Karpas-422 (cell line): ENCODE data around the gene USH2A. TPM values are rescaled to one million over a fixed set of nuclear protein-coding genes. Genes with fewer than 3 reads are reported as not detected.

Experiments used
- DNase-seq: peaks from one replicate; pipeline ENCODE4 v3.0.0-alpha.2; 2015
- H2AFZ ChIP-seq: fragments of 200-600 bp; sonication (generic); 2 replicates; pipeline ENCODE4 v1.6.1; 2014; ENCODE audit warnings: antibody characterized with exemption, low read length, mixed read lengths
- H3K27ac ChIP-seq: fragments of 200-600 bp; sonication (generic); 2 replicates; pipeline ENCODE4 v1.5.1; 2014; ENCODE audit warnings: mild to moderate bottlenecking, low read length, moderate library complexity
- H3K27me3 ChIP-seq: fragments of 200-600 bp; sonication (generic); 2 replicates; pipeline ENCODE4 v1.6.1; 2014; ENCODE audit warnings: low read length, mixed read lengths
- H3K36me3 ChIP-seq: fragments of 200-600 bp; sonication (generic); 2 replicates; pipeline ENCODE4 v1.6.1; 2014; ENCODE audit warnings: low read length, mixed read lengths; ENCODE audit not compliant: insufficient read depth
- H3K4me1 ChIP-seq: fragments of 200-600 bp; sonication (generic); 2 replicates; pipeline ENCODE4 v1.6.1; 2014; ENCODE audit warnings: mild to moderate bottlenecking, low read length, mixed read lengths
- H3K4me2 ChIP-seq: fragments of 200-600 bp; sonication (generic); 2 replicates; pipeline ENCODE4 v1.6.1; 2014; ENCODE audit warnings: low read length, low read depth, mild to moderate bottlenecking; ENCODE audit not compliant: poor library complexity, severe bottlenecking
- H3K4me3 ChIP-seq: fragments of 200-600 bp; sonication (generic); 2 replicates; pipeline ENCODE4 v1.5.1; 2014; ENCODE audit warnings: mild to moderate bottlenecking, antibody characterized with exemption, low read length, mixed read lengths
- H3K79me2 ChIP-seq: fragments of 200-600 bp; sonication (generic); 2 replicates; pipeline ENCODE4 v1.6.1; 2014; ENCODE audit warnings: mild to moderate bottlenecking, low read length, mixed read lengths
- H3K9ac ChIP-seq: fragments of 200-600 bp; sonication (generic); 2 replicates; pipeline ENCODE4 v1.6.0; 2014; ENCODE audit warnings: low read length
- H3K9me2 ChIP-seq: fragments of 200-600 bp; sonication (generic), shearing (Covaris generic); replicated peaks from 2 replicates; pipeline ENCODE4 v1.6.0; 2014; ENCODE audit warnings: mild to moderate bottlenecking, low read length, moderate library complexity; ENCODE audit not compliant: insufficient read depth
- H3K9me3 ChIP-seq: fragments of 300-700, 200-600 bp; sonication (generic); 2 replicates; pipeline ENCODE4 v1.6.1; 2014; ENCODE audit warnings: low read length, mixed read lengths
- H4K20me1 ChIP-seq: fragments of 200-600 bp; sonication (generic); 2 replicates; pipeline ENCODE4 v1.6.1; 2014; ENCODE audit warnings: mild to moderate bottlenecking, antibody characterized with exemption, low read length, low read depth; ENCODE audit not compliant: insufficient read depth
- total RNA-seq: library from RNA; depleted of rRNA; stranded (reverse); fragments of >200 nt; shearing (Covaris generic); gene quantifications from 2 replicates; pipeline ENCODE4 v1.2.3, GENCODE V29; 2014; ENCODE audit warnings: low replicate concordance

The USH2A gene
- total RNA-seq, 1 experiment from 2014 or later, result not detected

DNA sequence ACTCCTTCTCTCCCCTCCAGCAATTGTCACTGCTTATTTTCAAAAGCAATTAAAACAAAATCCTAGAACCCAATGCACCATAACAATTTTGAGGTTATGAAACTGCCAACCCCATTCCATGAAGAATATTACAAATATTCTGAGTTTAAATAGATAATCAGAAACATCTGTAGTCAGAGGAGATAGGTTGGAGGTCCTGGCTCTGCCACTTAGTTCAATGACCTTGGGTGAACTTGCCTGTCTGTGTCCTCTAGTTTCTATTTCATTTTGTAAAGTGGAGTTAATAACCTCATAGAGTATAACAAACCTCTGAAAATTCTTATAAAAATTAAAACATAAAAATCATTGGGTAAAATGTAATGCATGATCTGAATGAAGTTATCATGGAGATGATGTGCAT lies 691.5 kb downstream of the USH2A start:
- no peak for DNase-seq
- no peaks in the 10 kb centered on the region for H3K79me2 ChIP-seq
- no peaks in the 10 kb centered on the region for H3K4me1 ChIP-seq
- no peak overlapping the region for H2AFZ ChIP-seq
- H3K4me3 ChIP-seq, result no peak overlapping the region
- no peaks in the 10 kb centered on the region for H3K36me3 ChIP-seq
- no peaks in the 10 kb centered on the region for H3K27me3 ChIP-seq
- no peak overlapping the region for H3K27ac ChIP-seq
- no peak overlapping the region for H3K9ac ChIP-seq
- no peaks in the 10 kb centered on the region for H4K20me1 ChIP-seq
- no peaks in the 10 kb centered on the region for H3K9me3 ChIP-seq
- H3K9me2 ChIP-seq, result no peaks in the 10 kb centered on the region
- H3K4me2 ChIP-seq, result no peak overlapping the region

DNA sequence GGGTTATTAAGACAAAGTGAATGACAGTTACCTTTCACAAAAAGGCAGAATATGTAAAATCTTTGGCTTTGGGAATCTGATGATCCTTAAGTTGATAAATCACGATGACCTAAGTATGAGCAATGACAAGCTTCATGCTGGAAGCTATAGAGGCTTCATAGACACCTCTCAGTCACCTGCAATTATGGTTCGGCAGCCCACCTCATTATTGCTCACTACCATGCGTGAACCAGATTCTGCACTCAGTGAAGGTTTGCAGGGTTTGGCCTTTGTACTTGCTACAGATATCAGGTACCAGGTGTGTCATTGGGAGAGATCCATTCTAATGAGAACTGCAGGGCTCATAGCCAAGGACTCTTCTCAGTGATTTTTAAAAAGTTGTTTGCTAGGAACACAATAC lies 692.6 kb downstream of the USH2A start:
- no peaks in the 10 kb centered on the region for H3K4me1 ChIP-seq
- no peaks in the 10 kb centered on the region for H4K20me1 ChIP-seq
- no peaks in the 10 kb centered on the region for H3K9me2 ChIP-seq
- no peaks in the 10 kb centered on the region for H3K36me3 ChIP-seq
- H3K4me3 ChIP-seq, result no peak overlapping the region
- no peak overlapping the region for H3K9ac ChIP-seq
- no peaks in the 10 kb centered on the region for H3K27me3 ChIP-seq
- H2AFZ ChIP-seq, result no peak overlapping the region
- H3K27ac ChIP-seq, result no peak overlapping the region
- H3K79me2 ChIP-seq, result no peaks in the 10 kb centered on the region
- no peak for DNase-seq
- H3K4me2 ChIP-seq, result no peak overlapping the region
- H3K9me3 ChIP-seq, result no peaks in the 10 kb centered on the region

DNA sequence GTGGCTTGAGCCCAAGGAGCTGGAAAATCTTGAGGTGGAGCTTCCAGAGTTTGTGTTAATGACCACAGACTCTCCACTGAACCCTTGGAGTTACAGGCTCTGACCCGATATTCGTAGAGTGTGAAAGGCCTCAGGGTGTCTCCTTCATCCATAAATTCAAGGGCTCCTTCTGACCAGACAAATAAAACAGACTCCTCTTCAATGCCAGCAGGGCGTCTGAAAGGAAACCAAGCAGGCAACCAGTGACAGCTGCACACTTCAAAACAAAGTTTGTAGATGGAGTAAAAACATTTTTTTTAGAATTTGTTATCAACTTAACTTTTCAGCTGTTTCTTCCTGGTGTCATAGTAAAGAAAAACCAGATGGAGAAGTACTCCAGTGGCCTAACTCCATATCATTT lies 695.1 kb downstream of the USH2A start:
- no peaks in the 10 kb centered on the region for H3K4me1 ChIP-seq
- no peaks in the 10 kb centered on the region for H3K9me2 ChIP-seq
- H3K4me2 ChIP-seq, result no peak overlapping the region
- no peak overlapping the region for H2AFZ ChIP-seq
- H3K9me3 ChIP-seq, result no peaks in the 10 kb centered on the region
- no peaks in the 10 kb centered on the region for H3K79me2 ChIP-seq
- no peaks in the 10 kb centered on the region for H3K27me3 ChIP-seq
- DNase-seq, result no peak
- H3K9ac ChIP-seq, result no peak overlapping the region
- no peaks in the 10 kb centered on the region for H3K36me3 ChIP-seq
- no peaks in the 10 kb centered on the region for H4K20me1 ChIP-seq
- no peak overlapping the region for H3K27ac ChIP-seq
- no peak overlapping the region for H3K4me3 ChIP-seq

DNA sequence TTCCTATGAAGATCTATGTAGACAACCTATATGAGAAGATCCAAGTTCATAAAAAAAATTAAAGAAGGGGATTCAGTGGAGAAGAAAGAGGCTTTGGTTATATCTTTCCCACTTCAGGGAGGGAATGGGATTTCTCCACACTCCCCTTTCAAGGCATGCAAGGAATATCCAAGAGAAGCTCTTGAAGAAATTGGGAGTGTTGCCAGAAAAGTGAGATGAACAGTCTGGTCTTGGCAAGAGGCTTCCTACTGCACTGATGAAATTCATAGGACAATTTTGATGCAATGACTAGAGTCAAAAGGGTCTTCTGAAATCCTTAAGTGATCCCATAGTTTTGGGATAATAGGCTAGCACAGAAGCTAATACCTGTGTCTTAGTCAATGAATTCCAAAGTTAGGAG lies 703.1 kb downstream of the USH2A start:
- Histone ChIP-seq H3K4me2 (no peak overlapping the region), H3K36me3 (no peaks in the 10 kb centered on the region), H3K27ac (no peak overlapping the region), H3K4me1 (no peaks in the 10 kb centered on the region), H3K79me2 (no peaks in the 10 kb centered on the region), H3K27me3 (no peaks in the 10 kb centered on the region), H3K9me3 (no peaks in the 10 kb centered on the region), H4K20me1 (no peaks in the 10 kb centered on the region), H2AFZ (no peak overlapping the region), H3K9ac (no peak overlapping the region), H3K4me3 (no peak overlapping the region), H3K9me2 (no peaks in the 10 kb centered on the region)
- no peak for DNase-seq

DNA sequence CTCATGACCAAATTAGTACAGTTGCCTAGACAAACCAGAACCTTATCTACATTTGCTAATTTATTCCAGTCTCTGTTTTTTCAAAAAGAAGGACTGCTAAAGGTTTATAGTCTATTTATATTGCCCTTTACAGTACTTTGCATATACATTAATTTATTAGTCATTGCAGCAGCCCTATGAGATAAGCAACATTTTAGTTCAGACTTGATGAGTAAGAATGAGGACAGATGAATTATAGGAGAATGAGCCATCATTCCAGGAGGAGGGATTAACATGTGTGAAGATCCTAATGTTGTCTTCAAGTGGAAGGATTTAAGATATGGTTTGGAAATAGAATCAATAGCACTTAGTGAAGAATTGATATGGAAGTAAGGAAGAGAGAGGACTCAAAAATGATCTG lies 703.7 kb downstream of the USH2A start:
- Histone ChIP-seq H3K4me1 (no peaks in the 10 kb centered on the region), H3K27me3 (no peaks in the 10 kb centered on the region)

DNA sequence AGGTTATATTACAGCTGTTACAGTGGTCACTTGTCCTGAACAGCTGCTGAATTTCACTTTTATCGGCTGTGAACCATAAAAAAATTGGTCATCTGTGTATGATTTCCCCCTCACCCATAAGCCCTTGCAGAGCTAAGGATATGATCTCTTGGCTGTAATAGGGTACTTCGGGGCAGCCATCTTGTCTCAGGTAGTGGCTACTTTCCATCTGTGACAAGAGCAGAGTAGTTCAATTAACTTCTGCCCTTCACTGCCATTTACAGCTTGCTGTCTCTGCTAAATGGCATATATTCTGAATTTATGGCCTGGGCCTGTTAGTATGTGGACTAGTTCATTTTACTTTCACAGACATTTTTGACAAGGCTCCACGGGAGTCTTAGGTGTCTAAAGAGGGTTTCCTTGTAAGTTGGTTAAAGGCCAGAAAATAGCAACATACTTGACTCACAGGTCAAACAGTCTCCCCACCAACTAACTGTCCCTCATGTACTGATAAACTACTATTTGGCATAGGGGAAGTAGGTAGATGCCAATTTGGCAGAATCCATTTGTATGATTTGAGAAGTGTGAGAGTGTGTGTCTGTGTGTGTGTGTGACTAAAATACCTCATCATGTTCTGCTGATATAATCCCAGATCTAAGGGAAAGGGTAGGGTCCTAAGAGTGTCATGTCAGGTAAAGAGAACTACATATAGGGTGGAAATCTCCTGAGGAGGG lies 704.5 kb downstream of the USH2A start:
- no peaks in the 10 kb centered on the region for H3K79me2 ChIP-seq
- no peak overlapping the region for H3K9ac ChIP-seq
- DNase-seq, result no peak
- no peaks in the 10 kb centered on the region for H3K9me3 ChIP-seq
- H3K36me3 ChIP-seq, result no peaks in the 10 kb centered on the region
- H3K27me3 ChIP-seq, result no peaks in the 10 kb centered on the region
- H4K20me1 ChIP-seq, result no peaks in the 10 kb centered on the region
- no peaks in the 10 kb centered on the region for H3K4me1 ChIP-seq
- H2AFZ ChIP-seq, result no peak overlapping the region
- H3K4me2 ChIP-seq, result no peak overlapping the region
- H3K9me2 ChIP-seq, result no peaks in the 10 kb centered on the region
- H3K27ac ChIP-seq, result no peak overlapping the region
- H3K4me3 ChIP-seq, result no peak overlapping the region

More for the DNA sequence above, 703.7 kb downstream of the USH2A start:
- H3K27ac ChIP-seq, result no peak overlapping the region
- H4K20me1 ChIP-seq, result no peaks in the 10 kb centered on the region
- no peaks in the 10 kb centered on the region for H3K9me2 ChIP-seq
- no peak for DNase-seq
- H3K79me2 ChIP-seq, result no peaks in the 10 kb centered on the region
- H2AFZ ChIP-seq, result no peak overlapping the region
- no peak overlapping the region for H3K4me3 ChIP-seq
- no peak overlapping the region for H3K4me2 ChIP-seq
- H3K9me3 ChIP-seq, result no peaks in the 10 kb centered on the region
- H3K9ac ChIP-seq, result no peak overlapping the region
- H3K36me3 ChIP-seq, result no peaks in the 10 kb centered on the region

DNA sequence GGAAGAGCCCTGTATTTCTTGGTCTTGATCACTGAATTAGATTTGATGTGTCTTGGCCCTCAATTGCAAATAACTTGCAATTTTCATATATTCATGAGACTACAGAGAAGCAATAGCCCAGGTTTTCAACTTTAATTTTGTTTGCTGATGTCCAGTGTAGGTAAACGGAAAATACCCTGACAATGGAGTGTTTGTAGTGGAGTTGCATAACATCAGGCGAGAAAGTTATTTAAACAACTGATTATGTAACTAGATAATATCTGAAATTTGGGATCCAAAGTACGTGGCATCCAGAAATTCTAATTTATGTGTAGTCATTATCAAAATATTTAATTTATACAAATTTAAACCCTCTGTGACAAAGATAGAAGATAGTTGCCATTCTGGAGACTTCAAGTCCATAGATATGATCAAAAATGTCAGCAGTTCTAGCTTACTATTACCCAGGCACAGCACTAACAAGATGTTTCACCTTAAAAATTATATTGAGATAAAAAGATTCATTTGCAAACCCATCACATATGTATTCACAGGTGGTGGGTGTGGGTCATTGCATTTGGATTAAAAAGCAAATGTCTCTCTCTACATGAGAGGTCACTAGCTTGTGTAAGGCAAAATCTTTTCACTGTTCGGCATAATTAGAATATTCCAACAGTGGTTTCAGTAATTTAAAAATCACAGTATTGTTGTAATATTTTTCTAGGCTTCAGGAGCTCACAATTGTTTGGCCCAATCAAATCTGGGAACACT lies 705.4 kb downstream of the USH2A start:
- H3K9me2 ChIP-seq, result no peaks in the 10 kb centered on the region
- no peaks in the 10 kb centered on the region for H3K27me3 ChIP-seq
- no peaks in the 10 kb centered on the region for H4K20me1 ChIP-seq
- H3K36me3 ChIP-seq, result no peaks in the 10 kb centered on the region
- no peak overlapping the region for H3K4me2 ChIP-seq
- H3K4me3 ChIP-seq, result no peak overlapping the region
- no peaks in the 10 kb centered on the region for H3K4me1 ChIP-seq
- no peaks in the 10 kb centered on the region for H3K79me2 ChIP-seq
- H2AFZ ChIP-seq, result no peak overlapping the region
- H3K9me3 ChIP-seq, result no peaks in the 10 kb centered on the region
- no peak for DNase-seq
- no peak overlapping the region for H3K27ac ChIP-seq
- H3K9ac ChIP-seq, result no peak overlapping the region

DNA sequence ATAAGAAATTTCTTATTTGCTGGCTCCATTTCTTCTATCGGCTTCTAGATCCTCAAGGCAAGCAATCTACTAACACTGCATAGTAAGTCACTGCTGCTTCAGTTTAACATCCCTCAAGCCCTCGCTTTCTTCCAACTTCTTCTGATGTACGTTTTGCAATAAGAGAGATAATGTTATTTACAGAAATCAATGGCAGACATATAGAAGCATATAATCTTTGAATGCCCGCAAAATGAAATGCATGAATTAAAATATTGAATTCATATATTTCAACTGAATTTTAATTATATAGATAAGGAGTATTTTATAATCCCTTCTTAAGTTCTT lies 712.4 kb downstream of the USH2A start:
- Histone ChIP-seq H3K4me2 (no peak overlapping the region), H3K79me2 (no peaks in the 10 kb centered on the region), H3K9ac (no peak overlapping the region), H3K27me3 (no peaks in the 10 kb centered on the region), H3K27ac (no peak overlapping the region), H3K36me3 (no peaks in the 10 kb centered on the region), H2AFZ (no peak overlapping the region), H3K9me3 (no peaks in the 10 kb centered on the region), H3K9me2 (no peaks in the 10 kb centered on the region), H3K4me3 (no peak overlapping the region), H4K20me1 (no peaks in the 10 kb centered on the region), H3K4me1 (no peaks in the 10 kb centered on the region)
- DNase-seq, result no peak
